PC-9 (cell line): ENCODE data around the gene RTP3.

Source experiments
- EZH2 ChIP-seq: fragments of 200-600 bp; sonication (generic); IDR thresholded peaks from 2 replicates; pipeline ENCODE4 v1.8.0; 2017; ENCODE audit warnings: antibody characterized with exemption, low read depth
- TF ChIP-seq, protein P1 (sequence below): fragments of 200-600 bp; sonication (generic); conservative IDR thresholded peaks from 2 replicates; pipeline ENCODE4 v1.6.1; 2017; ENCODE audit warnings: mixed run types, antibody characterized with exemption, mild to moderate bottlenecking, moderate library complexity

DNA sequence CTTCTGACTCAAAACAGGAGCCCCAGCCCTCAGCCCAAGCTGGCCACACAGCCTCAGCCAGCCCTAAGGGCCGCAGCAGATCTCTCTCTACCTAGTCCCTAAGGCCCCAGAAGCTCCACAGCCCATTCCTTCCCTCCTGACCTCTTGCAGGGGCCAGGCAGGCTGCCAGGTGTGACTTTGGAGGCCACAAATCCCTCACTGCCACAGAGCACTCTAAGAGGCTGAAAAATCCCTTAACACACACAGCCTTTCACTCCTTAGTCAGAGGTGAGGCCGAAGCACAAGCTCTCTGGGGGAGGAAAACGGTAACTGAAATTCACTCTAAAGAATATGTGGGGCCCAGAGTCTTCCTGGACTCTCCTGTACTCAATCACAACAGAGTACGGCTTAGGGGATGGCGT is 45.0 kb downstream of the RTP3 start:
- TF ChIP-seq, protein P1, sequence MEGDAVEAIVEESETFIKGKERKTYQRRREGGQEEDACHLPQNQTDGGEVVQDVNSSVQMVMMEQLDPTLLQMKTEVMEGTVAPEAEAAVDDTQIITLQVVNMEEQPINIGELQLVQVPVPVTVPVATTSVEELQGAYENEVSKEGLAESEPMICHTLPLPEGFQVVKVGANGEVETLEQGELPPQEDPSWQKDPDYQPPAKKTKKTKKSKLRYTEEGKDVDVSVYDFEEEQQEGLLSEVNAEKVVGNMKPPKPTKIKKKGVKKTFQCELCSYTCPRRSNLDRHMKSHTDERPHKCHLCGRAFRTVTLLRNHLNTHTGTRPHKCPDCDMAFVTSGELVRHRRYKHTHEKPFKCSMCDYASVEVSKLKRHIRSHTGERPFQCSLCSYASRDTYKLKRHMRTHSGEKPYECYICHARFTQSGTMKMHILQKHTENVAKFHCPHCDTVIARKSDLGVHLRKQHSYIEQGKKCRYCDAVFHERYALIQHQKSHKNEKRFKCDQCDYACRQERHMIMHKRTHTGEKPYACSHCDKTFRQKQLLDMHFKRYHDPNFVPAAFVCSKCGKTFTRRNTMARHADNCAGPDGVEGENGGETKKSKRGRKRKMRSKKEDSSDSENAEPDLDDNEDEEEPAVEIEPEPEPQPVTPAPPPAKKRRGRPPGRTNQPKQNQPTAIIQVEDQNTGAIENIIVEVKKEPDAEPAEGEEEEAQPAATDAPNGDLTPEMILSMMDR = no peak
- no peak for TF ChIP-seq EZH2
